Erythroblast (primary cell): ENCODE results near the gene SERPINA5.

Experiments
- DNase-seq, 2 experiments: peaks; one replicate each; lab custom pipeline; 2025; lab: John Stamatoyannopoulos, UW
- GATA1 ChIP-seq: IDR thresholded peaks from 2 replicates; pipeline ENCODE4 v1.6.1; 2011; ENCODE audit warnings: low read depth, mild to moderate bottlenecking, control low read depth, low read length, moderate library complexity
- POLR2A ChIP-seq: IDR thresholded peaks from 2 replicates; pipeline ENCODE4 v1.6.1; 2011; ENCODE audit warnings: mild to moderate bottlenecking, low read length

Gene SERPINA5

DNA sequence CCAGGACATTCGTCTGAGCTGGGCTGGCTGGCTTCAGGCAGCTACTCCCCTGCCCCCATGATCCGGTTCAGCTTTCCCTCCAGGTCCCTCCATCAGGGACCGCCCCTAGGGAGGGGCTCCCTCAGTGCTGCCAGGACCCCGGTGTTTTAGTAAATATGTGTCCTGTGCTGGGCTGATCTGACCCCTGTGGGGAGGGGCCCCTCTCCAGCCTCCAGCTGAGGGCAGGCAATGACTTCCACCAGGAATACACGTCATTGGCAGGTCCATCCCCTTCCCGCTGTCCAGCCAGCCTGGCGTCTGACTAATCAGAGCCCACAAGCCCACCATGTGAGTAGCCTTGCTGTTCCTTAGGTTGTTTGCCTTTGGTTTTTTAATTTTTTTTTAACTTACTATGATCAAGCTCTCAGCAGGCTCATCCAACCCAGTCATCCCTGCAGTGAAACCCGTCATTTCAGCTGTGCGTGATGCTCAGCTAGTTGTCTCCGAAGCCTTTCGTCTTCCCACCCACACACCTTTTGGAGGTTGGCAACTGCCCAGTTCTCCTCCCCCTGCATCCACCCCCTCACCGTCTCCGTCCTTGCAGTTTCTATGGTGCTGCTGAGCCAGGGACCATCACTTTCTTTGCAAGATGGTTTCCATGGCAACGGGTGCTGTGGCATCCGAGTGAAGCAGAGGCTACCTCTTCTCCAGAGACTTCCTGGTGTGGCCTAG lies 35.9 kb upstream of the SERPINA5 start:
- no peak for DNase-seq

DNA sequence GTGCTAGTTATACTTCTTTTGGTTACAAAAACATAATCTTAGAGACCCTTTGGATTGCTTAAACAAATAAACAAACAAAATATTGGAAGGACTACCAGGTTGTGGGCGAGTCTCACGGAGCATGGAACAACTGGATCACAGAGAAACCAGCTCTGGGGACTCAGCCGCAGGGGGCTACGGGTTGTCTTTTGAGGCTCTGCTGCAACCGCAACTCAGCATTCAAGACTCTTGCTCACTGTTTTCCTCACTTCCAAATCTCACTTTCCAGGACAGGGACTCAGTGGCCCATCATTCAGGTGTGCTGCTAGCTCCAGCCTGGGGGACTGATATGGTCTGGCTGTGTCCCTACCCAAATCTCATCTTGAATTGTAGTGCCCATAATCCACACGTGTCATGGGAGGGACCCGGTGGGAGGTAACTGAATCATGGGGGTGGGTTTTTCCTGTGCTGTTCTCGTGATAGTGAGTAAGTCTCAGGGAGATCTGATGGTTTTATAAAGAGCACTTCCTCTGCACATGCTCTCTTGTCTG lies 34.0 kb upstream of the SERPINA5 start:
- DNase-seq, result no peak
- no peak for TF ChIP-seq GATA1
- TF ChIP-seq POLR2A, result no peak

More for the DNA sequence above, 35.9 kb upstream of the SERPINA5 start:
- no peak for TF ChIP-seq GATA1

- no peak for DNase-seq
- TF ChIP-seq POLR2A, result no peak
- no peak for TF ChIP-seq GATA1
These were observed 33.5 kb upstream of the SERPINA5 start for GRCh38 chr14:94547726-94548125.

DNA sequence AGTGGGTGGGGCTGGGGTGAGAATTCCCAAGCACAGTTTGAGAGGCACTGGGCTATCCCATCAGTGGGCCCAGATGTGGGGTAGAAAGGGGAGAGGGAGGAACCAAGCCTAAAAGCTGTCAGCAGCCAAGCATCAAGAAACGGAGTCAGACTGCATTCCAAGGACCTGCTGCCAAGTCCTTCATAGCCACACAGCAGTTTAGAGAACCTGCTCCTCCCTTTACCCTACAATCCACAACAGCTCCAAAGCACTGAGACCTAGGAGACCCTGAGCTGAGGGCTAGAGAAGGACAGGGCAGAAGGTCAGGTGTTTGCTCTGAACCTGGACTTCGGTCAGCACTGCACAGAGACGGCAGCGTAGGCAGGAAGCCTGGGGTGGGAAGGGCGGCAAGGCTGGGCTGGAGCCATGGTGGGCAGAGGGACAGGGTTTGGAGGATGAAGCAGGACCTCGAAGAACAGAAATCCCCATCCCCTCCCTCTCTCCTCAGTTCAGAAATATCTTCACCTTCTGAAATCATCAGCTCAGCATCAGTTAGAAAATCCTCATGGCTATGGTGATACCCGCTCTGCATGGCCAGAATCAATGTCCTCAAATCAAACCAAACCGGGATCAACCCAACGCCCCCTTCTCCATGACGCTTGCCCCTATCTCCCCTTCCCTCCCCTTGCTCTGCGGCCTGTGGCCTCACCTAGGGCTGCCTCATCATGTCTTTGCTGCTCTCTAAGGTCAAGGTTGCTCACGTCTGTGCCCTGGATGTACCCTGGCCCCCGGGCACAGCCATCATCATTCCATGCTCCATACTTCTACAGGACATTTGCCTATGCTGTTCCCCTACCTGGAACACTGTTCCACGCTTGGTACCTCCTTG lies 32.9 kb upstream of the SERPINA5 start:
- TF ChIP-seq GATA1, result no peak
- TF ChIP-seq POLR2A, result no peak
- no peak for DNase-seq

GRCh38 chr14:94548999-94549985 lies 31.9 kb upstream of the SERPINA5 start:
- peak; percentile 33 to 64 for DNase-seq
- no peak for TF ChIP-seq POLR2A
- no peak for TF ChIP-seq GATA1

DNA sequence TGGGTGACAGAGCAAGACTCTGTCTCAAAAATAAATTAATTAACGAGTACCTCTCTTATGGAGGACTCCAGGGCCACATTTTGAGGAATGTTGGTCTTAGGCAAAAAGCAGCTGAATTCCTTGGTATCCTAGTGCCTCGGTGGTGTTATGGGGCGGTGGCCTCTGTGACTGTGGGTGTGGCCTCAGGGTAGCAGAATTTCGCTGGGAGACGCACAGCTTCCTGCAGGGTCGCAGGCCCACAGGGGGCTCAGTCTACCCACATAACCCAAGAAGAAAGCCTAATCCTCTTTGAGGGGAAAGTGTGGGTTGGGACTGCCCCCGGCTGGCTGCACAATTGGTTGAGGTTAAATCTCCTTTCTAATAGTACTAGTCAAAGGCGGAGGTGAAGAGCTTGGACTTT lies 31.2 kb upstream of the SERPINA5 start:
- DNase-seq, result no peak
- TF ChIP-seq GATA1 (no peak), POLR2A (no peak)

DNA sequence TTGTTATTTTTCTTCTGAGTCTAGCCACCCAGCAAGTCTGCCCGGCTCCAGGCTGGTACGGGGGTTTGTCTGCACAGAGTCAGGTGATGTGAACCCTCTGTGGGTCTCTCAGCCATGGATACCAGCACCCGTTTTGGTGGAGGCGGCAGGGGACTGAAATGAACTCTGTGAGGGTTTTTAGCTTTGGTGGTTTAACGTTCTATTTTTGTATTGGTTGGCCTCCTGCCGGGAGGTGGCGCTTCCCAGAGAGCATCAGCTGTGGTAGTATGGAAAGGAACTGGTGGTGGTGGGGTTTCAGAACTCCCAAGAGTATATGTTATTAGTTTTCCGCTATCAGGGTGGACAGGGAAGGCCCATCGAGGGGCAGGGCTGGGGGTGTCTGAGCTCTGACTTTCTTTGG lies 25.2 kb upstream of the SERPINA5 start:
- no peak for TF ChIP-seq GATA1
- no peak for TF ChIP-seq POLR2A
- DNase-seq, result no peak

DNA sequence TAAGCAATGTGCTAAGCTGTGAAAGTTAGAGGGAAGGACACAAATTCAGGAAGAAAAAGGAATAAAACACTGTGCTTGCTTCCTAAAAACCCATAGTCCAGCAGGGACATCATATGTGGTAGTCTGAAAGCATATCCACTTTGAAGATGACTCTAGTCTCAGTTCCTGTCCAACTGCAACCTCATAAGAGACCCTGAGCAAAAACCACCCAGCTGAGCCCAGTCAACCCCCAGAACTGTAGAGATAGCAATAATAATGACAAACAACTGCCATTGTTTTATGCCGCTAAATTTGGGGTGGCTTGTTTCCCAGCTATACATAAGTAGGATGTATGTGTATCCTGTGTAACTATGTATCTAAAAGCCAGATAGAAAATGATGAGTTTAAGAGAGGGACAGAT lies 23.9 kb upstream of the SERPINA5 start:
- DNase-seq, result no peak
- TF ChIP-seq POLR2A, result no peak
- no peak for TF ChIP-seq GATA1

DNA sequence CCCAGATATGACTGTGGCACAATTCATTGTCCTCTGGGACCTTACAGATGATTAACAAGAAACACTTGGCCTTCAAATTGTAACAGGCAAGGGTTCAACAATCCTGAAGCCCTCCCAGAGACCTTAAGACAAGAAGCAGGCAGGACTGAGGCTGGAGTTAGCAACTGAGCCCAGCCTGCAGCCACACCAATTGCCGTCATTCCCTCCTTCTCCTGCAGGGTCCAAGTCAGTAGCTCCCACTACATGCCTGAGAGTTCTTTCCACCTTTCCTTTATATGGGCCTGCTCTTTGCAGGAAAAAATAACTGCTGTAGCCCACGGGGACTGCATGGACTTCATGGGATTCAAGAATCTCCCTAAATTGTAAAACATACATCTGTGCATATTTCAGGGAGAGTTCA lies 22.4 kb upstream of the SERPINA5 start:
- DNase-seq, result no peak
- TF ChIP-seq GATA1 (no peak), POLR2A (no peak)

GRCh38 chr14:94559638-94560290 lies 21.5 kb upstream of the SERPINA5 start:
- DNase-seq, result no peak
- TF ChIP-seq POLR2A (no peak), GATA1 (no peak)

DNA sequence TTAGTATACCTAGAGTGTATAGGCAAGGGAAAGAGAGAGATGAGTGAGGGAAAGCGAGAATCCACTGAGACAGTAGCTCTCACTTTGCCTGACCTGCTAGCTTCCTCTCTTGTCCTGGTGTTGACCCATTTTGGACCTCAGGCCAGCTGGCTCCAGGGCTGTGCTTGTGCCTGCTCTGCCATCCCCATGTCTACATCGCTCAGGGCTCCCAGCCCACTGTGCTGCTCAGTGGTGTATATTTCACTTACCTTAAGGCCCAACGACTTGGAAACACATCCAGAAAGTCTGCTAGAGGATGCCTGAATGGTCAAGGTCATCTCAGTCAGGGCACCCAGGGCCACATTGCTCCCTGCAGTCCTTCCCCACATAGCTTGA lies 20.9 kb upstream of the SERPINA5 start:
- no peak for DNase-seq

GRCh38 chr14:94560751-94561655 lies 20.2 kb upstream of the SERPINA5 start, which contains the start of gene SERPINA4:
Gene SERPINA4 (plus strand): TSS chr14:94561442. CDS start chr14:94563483, 2,041 bp downstream.
- TF ChIP-seq POLR2A (no peak), GATA1 (no peak)
- no peak for DNase-seq

More for the DNA sequence above, 20.9 kb upstream of the SERPINA5 start:
- TF ChIP-seq GATA1, result no peak
- TF ChIP-seq POLR2A, result no peak

DNA sequence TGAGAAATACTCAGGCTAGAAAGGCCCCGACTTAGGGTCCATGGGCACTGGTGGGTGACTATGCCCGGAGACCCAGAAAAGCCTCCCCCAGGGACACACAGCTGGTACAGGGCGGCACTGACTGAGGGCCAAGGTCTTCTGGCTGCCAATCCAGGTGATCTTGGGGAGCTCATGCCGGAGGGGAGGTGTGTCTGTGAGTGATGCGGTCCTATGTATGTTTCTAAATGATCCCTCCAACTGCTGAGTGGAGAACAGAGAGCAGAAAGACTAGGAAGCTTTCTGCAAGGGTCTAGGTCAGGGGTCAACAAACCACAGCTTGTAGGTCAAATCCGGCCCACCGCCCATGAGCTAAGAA lies 19.6 kb upstream of the SERPINA5 start:
- DNase-seq, result no peak
- TF ChIP-seq POLR2A (no peak), GATA1 (no peak)
